Type B pancreatic cell (in vitro differentiated cells): ENCODE results near the gene ZMYND19. TPM values are rescaled to one million over a fixed set of nuclear protein-coding genes. Genes with fewer than 3 reads are reported as not detected.

Experiments
- DNase-seq: peaks from one replicate; pipeline ENCODE4 v3.0.0; 2021; ENCODE audit warnings: mixed read lengths; ENCODE audit not compliant: unreplicated experiment; ENCODE audit errors: extremely low spot score
- H3K27ac Mint-ChIP-seq: 2 replicates; pipeline ENCODE4 v1.8.0; 2021; ENCODE audit warnings: mild to moderate bottlenecking, mixed read lengths
- H3K27me3 Mint-ChIP-seq: 2 replicates; pipeline ENCODE4 v1.8.0; 2021; ENCODE audit warnings: mixed read lengths
- H3K36me3 Mint-ChIP-seq: 2 replicates; pipeline ENCODE4 v1.8.0; 2021; ENCODE audit warnings: mixed read lengths
- H3K4me1 Mint-ChIP-seq: one replicate; pipeline ENCODE4 v1.8.0; 2021; ENCODE audit warnings: mixed read lengths; ENCODE audit not compliant: unreplicated experiment
- H3K4me3 Mint-ChIP-seq: 2 replicates; pipeline ENCODE4 v1.8.0; 2021; ENCODE audit warnings: mild to moderate bottlenecking, mixed read lengths
- H3K9me3 Mint-ChIP-seq: 2 replicates; pipeline ENCODE4 v1.8.0; 2021; ENCODE audit warnings: mixed read lengths
- CTCF ChIP-seq: fragments of 200-600 bp; sonication (generic); conservative IDR thresholded peaks from 2 replicates; pipeline ENCODE4 v1.5.0; 2021; ENCODE audit warnings: antibody characterized with exemption, mild to moderate bottlenecking
- total RNA-seq: library from RNA; stranded (reverse); gene quantifications from 2 replicates; pipeline ENCODE4 v1.2.1, GENCODE V29; 2021; ENCODE audit warnings: low replicate concordance

ZMYND19 gene
- total RNA-seq, 1 donor from 2014 or later, result 45.3 TPM

DNA sequence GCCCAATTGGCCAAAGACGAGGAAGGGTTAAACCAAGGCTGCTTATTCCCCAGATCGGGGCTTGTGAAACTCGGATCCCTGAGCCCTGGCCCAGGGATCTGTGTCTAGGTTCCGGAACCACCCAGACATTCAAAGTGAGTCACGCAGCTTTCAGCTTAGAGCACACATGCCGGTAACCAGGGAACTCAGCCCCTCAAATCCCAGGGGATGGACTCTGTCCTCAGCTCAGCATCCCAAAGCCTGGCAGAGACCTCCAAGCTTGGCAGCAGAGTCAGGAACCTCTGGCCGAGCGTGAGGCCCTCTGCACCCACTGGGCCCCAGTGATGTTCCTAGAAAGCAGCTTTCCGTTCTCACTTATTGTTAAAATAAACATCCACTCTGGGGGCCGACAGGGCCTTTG is 45.2 kb downstream of the ZMYND19 start:
- Mint-ChIP-seq H3K27ac (no peak overlapping the region), H3K9me3 (peaks cover 6% of the 10 kb centered on the region), H3K27me3 (no peaks in the 10 kb centered on the region), H3K4me1 (peaks cover 8% of the 10 kb centered on the region), H3K36me3 (no peaks in the 10 kb centered on the region), H3K4me3 (no peak overlapping the region)
- TF ChIP-seq CTCF, result no peak
- no peak for DNase-seq

DNA sequence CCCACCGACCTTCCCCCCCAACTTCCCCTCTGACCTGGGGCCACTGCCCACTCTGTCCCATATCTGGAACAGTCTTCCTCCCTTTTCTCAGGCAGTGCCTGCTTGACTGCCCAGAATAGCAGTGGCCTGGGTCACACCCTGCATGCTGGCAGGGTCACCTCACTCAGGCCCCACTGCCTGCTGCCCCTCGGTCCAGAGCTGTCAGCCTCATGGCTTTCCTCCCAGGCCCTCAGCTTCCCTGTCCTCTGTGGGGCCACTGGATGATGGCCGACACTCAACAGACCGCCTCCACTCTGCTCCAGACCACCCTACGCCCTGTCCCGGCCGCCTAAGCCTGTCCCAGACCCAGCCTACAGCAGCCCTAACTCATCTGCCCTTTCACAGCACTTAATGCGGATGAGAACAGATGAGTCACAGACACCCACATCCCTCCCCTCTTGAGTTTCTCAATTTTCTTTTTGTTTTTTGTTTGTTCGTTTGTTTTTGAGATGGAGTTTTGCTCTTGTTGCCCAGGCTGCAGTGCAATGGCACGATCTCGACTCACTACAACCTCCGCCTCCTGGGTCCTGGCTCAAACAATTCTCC is 46.0 kb downstream of the ZMYND19 start:
- H3K4me1 Mint-ChIP-seq, result peaks cover 3% of the 10 kb centered on the region
- H3K9me3 Mint-ChIP-seq, result peaks cover 6% of the 10 kb centered on the region
- no peaks in the 10 kb centered on the region for H3K27me3 Mint-ChIP-seq
- TF ChIP-seq CTCF, result no peak
- H3K27ac Mint-ChIP-seq, result no peak overlapping the region
- no peak overlapping the region for H3K4me3 Mint-ChIP-seq
- H3K36me3 Mint-ChIP-seq, result no peaks in the 10 kb centered on the region
- no peak for DNase-seq

DNA sequence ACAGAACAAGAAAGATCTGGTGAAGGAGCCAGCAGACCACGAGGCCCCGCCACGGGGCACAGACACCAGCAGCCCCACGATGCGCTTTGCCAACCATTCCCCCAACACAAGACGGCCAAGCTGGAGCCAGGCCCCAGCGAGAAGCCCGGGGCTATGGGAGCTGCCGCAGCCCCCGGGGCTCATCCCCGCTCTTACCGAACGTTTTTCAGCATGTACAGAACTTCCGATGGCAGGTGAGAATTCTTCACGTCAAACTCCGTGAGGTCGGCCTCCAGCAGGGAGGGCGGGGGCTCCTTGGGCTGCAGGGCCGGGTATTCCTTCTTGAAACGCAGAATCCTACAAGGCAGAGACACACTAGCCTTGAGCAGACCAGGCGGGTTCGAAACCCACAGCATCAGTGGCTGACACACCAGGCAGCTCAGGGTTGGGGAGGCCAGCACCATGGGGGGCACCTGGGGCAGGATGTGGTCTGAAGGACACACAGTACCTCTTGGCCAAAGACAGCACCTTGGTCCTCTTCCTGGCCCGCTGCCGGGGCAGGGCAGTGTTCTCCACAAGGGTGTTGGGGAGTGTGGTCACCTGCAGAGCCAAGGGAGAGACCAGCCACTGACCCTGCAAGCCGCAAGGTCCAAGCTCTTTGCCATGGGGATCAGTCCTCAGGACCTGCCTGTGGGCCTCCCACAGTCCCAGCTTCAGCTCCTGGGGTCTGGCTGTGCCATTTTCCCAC is 46.9 kb downstream of the ZMYND19 start:
- Mint-ChIP-seq H3K36me3 (no peaks in the 10 kb centered on the region), H3K27me3 (no peaks in the 10 kb centered on the region), H3K4me3 (no peak overlapping the region), H3K4me1 (peaks cover 3% of the 10 kb centered on the region), H3K27ac (no peak overlapping the region), H3K9me3 (peaks cover 6% of the 10 kb centered on the region)
- no peak for TF ChIP-seq CTCF
- DNase-seq, result no peak

DNA sequence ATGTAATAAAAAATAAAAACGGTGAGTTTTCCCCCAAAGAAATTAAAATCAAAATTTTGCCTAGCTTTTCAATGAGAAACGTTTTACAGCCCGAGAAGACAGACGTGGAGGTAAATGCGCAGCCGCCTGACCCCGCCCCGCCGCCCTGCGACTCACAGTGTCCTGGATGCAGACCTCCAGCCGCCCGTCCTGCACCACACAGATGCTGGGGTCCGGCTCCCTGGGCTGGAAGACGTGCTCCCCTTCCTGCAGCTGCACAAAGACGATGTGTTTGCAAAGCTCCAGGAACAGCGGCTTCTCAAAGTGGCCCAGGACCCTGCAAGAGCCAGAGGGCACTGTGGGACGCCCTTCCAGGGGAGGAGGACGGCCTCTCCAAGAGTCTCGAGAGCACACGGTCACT is 47.8 kb downstream of the ZMYND19 start:
- no peaks in the 10 kb centered on the region for H3K27me3 Mint-ChIP-seq
- DNase-seq, result no peak
- H3K36me3 Mint-ChIP-seq, result no peaks in the 10 kb centered on the region
- no peak for TF ChIP-seq CTCF
- no peak overlapping the region for H3K27ac Mint-ChIP-seq
- no peak overlapping the region for H3K4me3 Mint-ChIP-seq
- peaks cover 6% of the 10 kb centered on the region for H3K9me3 Mint-ChIP-seq
- H3K4me1 Mint-ChIP-seq, result no peaks in the 10 kb centered on the region

- H3K27ac Mint-ChIP-seq, result no peak overlapping the region
- H3K9me3 Mint-ChIP-seq, result no peaks in the 10 kb centered on the region
- no peak for DNase-seq
- no peak for TF ChIP-seq CTCF
- no peaks in the 10 kb centered on the region for H3K27me3 Mint-ChIP-seq
- H3K4me1 Mint-ChIP-seq, result no peaks in the 10 kb centered on the region
- no peak overlapping the region for H3K4me3 Mint-ChIP-seq
- H3K36me3 Mint-ChIP-seq, result no peaks in the 10 kb centered on the region
These were observed 49.8 kb downstream of the ZMYND19 start for GRCh38 chr9:137540536-137540935.
